Esophagus muscularis mucosa (tissue), 4 donors: ENCODE data around the gene ARMC9. TPM values are rescaled to one million over a fixed set of nuclear protein-coding genes. Genes with fewer than 3 reads are reported as not detected.

Experiments used
- DNase-seq: peaks from one replicate; pipeline ENCODE4 v3.0.0-alpha.2; 2017; ENCODE audit errors: extremely low spot score
- H3K27ac ChIP-seq, 4 donors: fragments of 200-600 bp; sonication (generic); replicated peaks in 1 of 4; 1 replicate in 3 of 4; 2 replicates in 1 of 4; pipeline ENCODE4 v1.5.1; 2016 to 2019; ENCODE audit warnings: mild to moderate bottlenecking in 1 of 4
- H3K27me3 ChIP-seq, 4 donors: fragments of 200-600 bp; sonication (generic); one replicate each; pipeline versions ENCODE4 v1.5.1 to v1.6.0; 2016 to 2019
- H3K36me3 ChIP-seq, 4 donors: fragments of 200-600 bp; sonication (generic); one replicate each; pipeline ENCODE4 v1.5.1; 2016 to 2019
- H3K4me1 ChIP-seq, 4 donors: fragments of 200-600 bp; sonication (generic); one replicate each; pipeline ENCODE4 v1.5.1; 2016 to 2019
- H3K4me3 ChIP-seq, 4 donors: fragments of 200-600 bp; sonication (generic); 1 replicate in 2 of 4; 2 replicates in 2 of 4; pipeline ENCODE4 v1.5.1; 2016 to 2019; ENCODE audit warnings: mild to moderate bottlenecking in 4 of 4, moderate library complexity in 1 of 4
- H3K9me3 ChIP-seq, 4 donors: fragments of 200-600 bp; sonication (generic); 1 replicate in 3 of 4; 2 replicates in 1 of 4; pipeline ENCODE4 v1.5.1; 2016 to 2019
- CTCF ChIP-seq, 3 experiments: fragments of 200-600 bp in 2 of 3; fragments of 450-650 bp in 1 of 3; sonication (generic) in 2 of 3; IDR thresholded peaks; one replicate each; pipeline ENCODE4 v1.5.1; 2017 to 2019; ENCODE audit warnings: antibody characterized with exemption in 3 of 3, mild to moderate bottlenecking in 2 of 3, moderate library complexity in 1 of 3
- EP300 ChIP-seq: sonication (generic); formaldehyde crosslinking; IDR thresholded peaks from one replicate; pipeline ENCODE4 v1.6.1; 2017; ENCODE audit warnings: antibody characterized with exemption
- POLR2A ChIP-seq: fragments of 450-650 bp; IDR thresholded peaks from one replicate; pipeline ENCODE4 v1.6.1; 2017; ENCODE audit warnings: antibody characterized with exemption, moderate library complexity, mild to moderate bottlenecking, low read depth
- POLR2AphosphoS5 ChIP-seq, 2 donors: sonication (generic); formaldehyde crosslinking; IDR thresholded peaks; one replicate each; pipeline ENCODE4 v1.6.1; 2017; ENCODE audit warnings: antibody characterized with exemption in 2 of 2
- WGBS: methylation state at CpG from one replicate; pipeline ENCODE4 v1.1.5; 2018; 5-methylcytosine and 5-hydroxymethylcytosine counted together
- intact Hi-C: fragments of 100-400 bp; cut with DNase I; formaldehyde crosslinking; loops from one replicate; pipeline ENCODE4 v1.15.1; 2023
- total RNA-seq, 4 donors: library from RNA; depleted of rRNA; stranded (reverse); fragments of >200 nt; gene quantifications; one replicate each; pipeline versions ENCODE4 v1.1.0 to v1.2.1, GENCODE V29; 2016

ARMC9 gene
- total RNA-seq, 4 donors from 2014 or later = 119 to 262 (median 152) TPM

- 98% methylated on average over 3 of the region's 3 CpGs for WGBS
- no peaks in the 10 kb centered on the region for H3K27me3 ChIP-seq
- peaks cover 0 to 52% (median 14%) of the 10 kb centered on the region in 4 donors for H3K36me3 ChIP-seq
- intact Hi-C loops = no loop called here
- no peak for TF ChIP-seq POLR2A
- no peak for TF ChIP-seq EP300
- no peak for TF ChIP-seq POLR2AphosphoS5 (IDR thresholded peaks at IDR 0.05)
- no peak for TF ChIP-seq CTCF (IDR thresholded peaks at IDR 0.05)
- no peak overlapping the region for H3K4me3 ChIP-seq
- H3K9me3 ChIP-seq = no peaks in the 10 kb centered on the region
- DNase-seq = no peak
- peak overlapping the region; percentile 87 to 92 (median 88) for H3K27ac ChIP-seq
- H3K4me1 ChIP-seq = peaks cover 0 to 73% (median 60%) of the 10 kb centered on the region in 4 donors
Observed at GRCh38 chr2:231221761-231222160, 23.3 kb downstream of the ARMC9 start.

DNA sequence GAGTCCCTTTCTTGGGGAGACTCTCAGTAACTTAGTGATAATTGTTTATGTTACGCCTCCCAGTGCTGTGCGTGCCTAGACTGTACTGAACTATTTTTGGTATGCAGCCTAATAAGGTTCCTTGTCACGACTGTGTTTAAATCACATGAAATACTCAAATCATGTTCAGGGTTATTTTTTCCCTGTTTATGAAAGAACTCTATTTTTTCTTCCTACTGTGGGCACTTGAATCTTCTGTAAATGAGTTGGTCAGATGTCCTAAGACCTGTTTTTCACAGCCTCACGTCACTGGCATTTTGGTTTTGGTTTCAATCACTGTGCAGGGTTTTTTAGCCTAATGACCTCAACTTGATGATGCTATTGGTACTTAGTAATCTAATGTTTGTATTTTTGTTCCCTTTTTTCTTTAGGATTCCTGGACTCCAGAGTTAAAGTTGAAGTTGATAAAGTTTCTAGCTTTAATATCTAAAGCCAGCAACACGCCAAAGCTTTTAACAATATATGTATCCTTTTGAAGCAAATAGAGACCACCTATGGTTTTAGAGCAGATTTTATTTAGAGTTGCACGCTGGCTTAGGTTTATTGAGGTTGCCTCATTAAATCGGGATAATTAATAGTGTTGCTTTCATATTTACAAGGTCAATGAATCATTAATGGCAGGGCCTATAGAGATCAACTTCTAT, 24.0 kb downstream of the ARMC9 start:
- Histone ChIP-seq H3K27ac (peak overlapping the region; percentile 87 to 92 (median 88)), H3K4me1 (peaks cover 2 to 80% (median 66%) of the 10 kb centered on the region in 4 donors), H3K4me3 (no peak overlapping the region), H3K27me3 (no peaks in the 10 kb centered on the region), H3K9me3 (no peaks in the 10 kb centered on the region), H3K36me3 (peaks cover 0 to 45% (median 8%) of the 10 kb centered on the region in 4 donors)
- DNase-seq = no peak
- TF ChIP-seq EP300 = peak; percentile 85
- TF ChIP-seq CTCF (IDR thresholded peaks at IDR 0.05) = no peak
- TF ChIP-seq POLR2A = no peak
- TF ChIP-seq POLR2AphosphoS5 (IDR thresholded peaks at IDR 0.05) = peak; percentile 71 to 87
- 54% methylated on average over 7 of the region's 7 CpGs for WGBS
- intact Hi-C loops = no loop called here

DNA sequence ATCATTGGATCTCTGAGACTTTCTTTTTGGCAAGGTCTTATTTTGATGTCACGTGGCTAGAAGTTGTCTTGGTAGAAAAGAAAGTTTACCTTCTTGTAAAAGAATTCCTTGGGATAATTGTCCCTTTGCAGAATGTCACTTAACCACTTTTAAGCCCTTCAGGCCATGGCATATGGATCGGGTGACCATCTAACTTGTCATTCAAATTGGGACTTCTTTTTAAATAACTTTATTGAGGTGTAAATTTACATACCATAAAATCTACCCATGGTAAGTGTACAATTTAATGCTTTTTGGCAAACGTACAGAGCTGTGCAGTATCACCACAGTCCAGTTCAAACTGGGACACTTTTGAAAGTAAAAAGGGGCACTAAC, 24.6 kb downstream of the ARMC9 start:
- DNase-seq = no peak
- Histone ChIP-seq H3K4me3 (no peak overlapping the region), H3K9me3 (no peaks in the 10 kb centered on the region), H3K36me3 (peaks cover 0 to 44% (median 5%) of the 10 kb centered on the region in 4 donors), H3K4me1 (peaks cover 5 to 85% (median 71%) of the 10 kb centered on the region in 4 donors), H3K27me3 (no peaks in the 10 kb centered on the region), H3K27ac (peak overlapping the region; percentile 87 to 92 (median 88))
- WGBS = 81% methylated on average over 3 of the region's 3 CpGs
- intact Hi-C loops = no loop called here
- no peak for TF ChIP-seq POLR2AphosphoS5 (IDR thresholded peaks at IDR 0.05)
- no peak for TF ChIP-seq POLR2A
- no peak for TF ChIP-seq CTCF (IDR thresholded peaks at IDR 0.05)
- TF ChIP-seq EP300 = no peak

DNA sequence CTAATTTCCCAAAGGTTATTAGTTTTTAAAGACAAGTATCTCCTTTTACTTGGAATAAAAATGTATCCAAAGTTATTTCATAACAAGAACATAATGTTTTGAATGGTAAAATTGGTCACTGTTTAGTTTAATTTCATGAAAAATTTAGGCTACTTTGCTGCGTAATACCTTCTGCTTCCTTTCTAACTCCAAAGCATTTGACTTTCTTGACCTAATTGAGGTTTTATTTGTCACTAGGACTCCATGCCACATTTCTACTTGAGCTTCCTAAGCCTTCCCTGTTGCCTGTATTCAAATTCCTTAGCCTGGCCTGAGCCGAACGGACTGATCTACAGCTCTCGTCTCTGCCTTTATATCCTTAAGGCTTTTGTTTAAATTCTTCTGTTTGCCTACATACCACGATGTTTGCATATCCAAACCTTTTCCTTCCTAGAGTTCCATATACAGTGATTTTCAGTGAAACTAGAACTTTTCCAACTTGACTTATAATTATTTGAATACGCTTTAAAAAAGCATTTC, 25.1 kb downstream of the ARMC9 start:
- no peak for DNase-seq
- Histone ChIP-seq H3K27ac (peak overlapping the region; percentile 87 to 92 (median 88)), H3K27me3 (no peaks in the 10 kb centered on the region), H3K9me3 (no peaks in the 10 kb centered on the region), H3K36me3 (peaks cover 0 to 47% (median 7%) of the 10 kb centered on the region in 4 donors), H3K4me1 (peaks cover 5 to 86% (median 76%) of the 10 kb centered on the region in 4 donors), H3K4me3 (no peak overlapping the region)
- TF ChIP-seq EP300 (no peak), POLR2AphosphoS5 (IDR thresholded peaks at IDR 0.05) (peak in 1 of 2 donors; percentile 72)
- intact Hi-C loops = no loop called here
- WGBS = 48% methylated on average over 6 of the region's 6 CpGs

DNA sequence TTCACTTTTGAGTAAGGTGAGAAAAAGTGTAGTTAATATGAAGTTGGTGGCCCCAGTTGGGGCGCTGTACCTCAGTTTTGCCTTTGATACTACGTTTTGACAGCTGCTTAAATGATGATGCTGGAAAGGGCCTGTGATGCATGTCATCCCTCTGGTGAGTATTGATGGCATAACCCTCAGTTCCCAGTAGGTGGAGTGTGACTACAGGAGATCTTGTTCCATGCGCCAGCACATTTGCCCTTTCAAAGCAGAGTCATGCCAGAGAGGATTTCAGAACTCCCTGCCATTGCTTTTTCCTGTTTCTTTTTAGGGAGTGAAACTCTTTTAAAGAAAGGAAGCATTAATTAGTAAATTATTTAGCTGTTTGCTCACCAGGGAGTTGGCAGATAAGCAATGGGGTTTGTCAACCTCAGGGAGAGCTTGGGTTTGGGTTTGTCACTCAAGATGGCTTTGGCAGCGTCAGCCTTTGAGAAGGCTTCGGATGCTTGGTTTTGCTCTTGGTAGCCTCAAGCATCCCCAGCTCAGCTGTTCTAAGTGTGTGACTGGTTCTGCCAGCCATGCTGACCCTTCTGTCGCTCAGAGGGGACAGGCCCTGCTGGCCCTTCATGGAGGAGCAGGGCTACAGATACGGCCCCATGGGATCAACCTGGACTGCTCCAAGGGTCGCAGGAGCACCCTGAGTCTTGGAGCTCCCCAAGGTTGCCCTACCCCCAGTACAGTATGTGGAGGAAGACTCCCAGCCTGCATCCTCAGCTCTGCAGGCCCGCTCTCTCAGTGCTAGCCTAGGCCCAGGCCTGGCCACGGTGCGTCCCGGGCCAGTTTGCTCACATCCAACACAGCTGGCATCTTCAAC, 29.1 kb downstream of the ARMC9 start:
- H3K4me1 ChIP-seq = peaks cover 5 to 77% (median 75%) of the 10 kb centered on the region in 4 donors
- WGBS = 49% methylated on average over 5 of the region's 12 CpGs
- no peaks in the 10 kb centered on the region for H3K9me3 ChIP-seq
- peaks cover 0 to 44% (median 7%) of the 10 kb centered on the region in 4 donors for H3K36me3 ChIP-seq
- H3K27me3 ChIP-seq = no peaks in the 10 kb centered on the region
- H3K27ac ChIP-seq = peak overlapping the region; percentile 87 to 92 (median 88)
- H3K4me3 ChIP-seq = no peak overlapping the region
- peak; percentile 93 for DNase-seq
- intact Hi-C loops = loop anchor here (5.0 kb wide), 1 partner anchor 185 kb away; no protein-coding TSS in a partner anchor
- TF ChIP-seq EP300 (no peak), POLR2AphosphoS5 (IDR thresholded peaks at IDR 0.05) (peak; percentile 55 to 74), POLR2A (no peak), CTCF (IDR thresholded peaks at IDR 0.05) (peak; percentile 68 to 83 (median 74))
